ENCODE data around the gene RSPRY1.

- TF ChIP-seq POLR2A (IDR thresholded peaks at IDR 0.05; ENCODE audit: low read depth, low read length) (no peak), CEBPB (IDR thresholded peaks at IDR 0.05; ENCODE audit: low read depth, low read length) (no peak), CTCF (conservative IDR thresholded peaks at IDR 0.05; ENCODE audit: low read depth, low read length) (0 out of 2 replicates have a peak, but pooled peaks have one; percentile 11), RAD21 (IDR thresholded peaks at IDR 0.05; ENCODE audit: low read length) (no peak)
Observed at GRCh38 chr16:57146735-57147134, 39.4 kb upstream of the RSPRY1 start.
